Activated CD4-positive, CD25-positive, alpha-beta regulatory T cell treated with anti-CD3 and anti-CD28 coated beads, Interleukin-2, amount 50 U/mL, for 16 hours (primary cell): ENCODE measurements around the gene PRXL2B.

Experiments used
- DNase-seq: peaks from one replicate; pipeline ENCODE4 v3.0.0-alpha.2; 2020; ENCODE audit warnings: low read depth, low spot score

Gene PRXL2B

DNA sequence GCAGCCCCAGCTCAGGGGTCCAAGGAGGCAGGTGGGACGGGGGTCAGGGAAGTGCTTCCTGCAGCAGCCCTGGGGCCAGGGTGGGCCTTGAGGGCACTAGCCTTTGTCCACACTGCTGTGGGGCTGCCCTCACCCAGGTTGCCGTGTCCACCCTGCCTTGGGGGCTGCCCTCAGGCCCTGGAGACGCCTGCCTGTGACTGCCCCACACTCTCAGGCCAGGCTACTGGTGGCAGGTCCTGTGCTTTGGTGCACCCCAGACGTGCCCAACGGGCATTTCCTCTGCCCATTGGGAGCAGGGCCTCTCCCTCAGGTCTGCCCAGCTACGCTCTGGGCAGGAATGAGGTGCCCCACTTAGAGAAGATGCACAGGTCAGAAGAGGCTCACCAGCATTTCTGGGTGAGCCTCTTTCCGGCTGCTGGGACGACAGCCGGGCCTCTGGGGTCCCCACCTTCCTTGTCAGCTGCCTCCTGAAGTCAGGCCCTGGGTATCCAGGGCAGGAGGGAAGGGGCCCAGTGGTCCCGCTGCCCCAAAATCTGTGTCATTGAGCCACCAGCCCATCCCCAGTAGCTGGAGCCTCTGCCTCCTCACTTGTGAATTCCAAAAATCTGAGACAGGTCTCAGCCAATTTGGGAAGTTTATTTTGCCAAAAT is 48.9 kb downstream of the PRXL2B start:
- DNase-seq: no peak

DNA sequence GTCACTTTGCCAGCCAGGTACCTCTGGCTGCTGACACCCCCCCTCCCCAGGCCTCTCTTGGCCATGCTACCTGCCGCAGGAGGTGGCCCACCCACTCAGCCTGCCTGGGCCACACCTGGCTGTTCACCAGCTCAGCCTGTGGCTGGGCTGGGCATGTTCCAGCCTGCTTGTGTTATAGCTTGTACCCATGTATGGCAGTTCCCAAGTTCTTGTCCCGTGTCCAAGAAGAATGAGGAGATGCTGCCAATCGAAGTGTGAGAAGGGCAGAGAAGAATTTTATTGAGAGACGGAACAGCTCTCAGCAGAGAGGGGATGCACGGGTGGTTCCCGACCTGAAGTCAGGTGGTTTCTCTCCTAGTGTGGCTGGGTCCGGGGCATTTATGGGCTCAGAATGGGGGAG is 50.2 kb downstream of the PRXL2B start:
- DNase-seq: no peak

DNA sequence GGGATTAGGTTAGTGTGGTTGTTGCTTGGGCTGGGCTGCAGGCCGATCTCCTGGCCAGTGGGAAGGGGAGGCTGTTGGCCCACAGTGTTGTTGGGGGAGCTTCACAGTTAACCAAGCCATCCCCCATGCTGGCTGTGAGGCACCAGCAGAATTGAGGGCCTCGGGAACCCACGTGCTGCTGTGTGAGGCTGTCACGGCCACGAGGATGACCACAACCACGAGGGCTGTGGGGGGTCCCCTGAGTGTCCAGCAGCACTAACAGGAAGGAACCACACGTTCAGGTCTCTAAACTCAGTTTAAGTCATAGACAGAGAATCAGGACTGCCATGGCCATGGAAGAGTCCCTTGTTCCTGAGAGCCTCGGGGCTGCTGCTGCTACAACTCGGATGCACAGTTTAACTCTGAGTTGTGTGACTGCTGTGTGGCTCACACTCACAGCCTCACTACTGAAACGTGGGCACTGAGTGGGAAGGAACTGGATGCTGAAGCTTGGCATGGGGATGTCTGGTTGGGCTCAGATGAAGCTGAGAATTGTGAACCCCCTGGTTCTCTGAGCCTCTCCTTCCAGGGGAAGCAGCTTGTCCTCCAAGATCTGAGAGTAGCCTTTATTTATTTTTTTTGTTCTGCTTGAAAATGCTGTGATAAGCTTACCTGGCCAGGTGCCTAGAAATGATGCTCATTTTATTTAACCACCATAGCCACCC is 51.0 kb downstream of the PRXL2B start:
- no peak for DNase-seq

DNA sequence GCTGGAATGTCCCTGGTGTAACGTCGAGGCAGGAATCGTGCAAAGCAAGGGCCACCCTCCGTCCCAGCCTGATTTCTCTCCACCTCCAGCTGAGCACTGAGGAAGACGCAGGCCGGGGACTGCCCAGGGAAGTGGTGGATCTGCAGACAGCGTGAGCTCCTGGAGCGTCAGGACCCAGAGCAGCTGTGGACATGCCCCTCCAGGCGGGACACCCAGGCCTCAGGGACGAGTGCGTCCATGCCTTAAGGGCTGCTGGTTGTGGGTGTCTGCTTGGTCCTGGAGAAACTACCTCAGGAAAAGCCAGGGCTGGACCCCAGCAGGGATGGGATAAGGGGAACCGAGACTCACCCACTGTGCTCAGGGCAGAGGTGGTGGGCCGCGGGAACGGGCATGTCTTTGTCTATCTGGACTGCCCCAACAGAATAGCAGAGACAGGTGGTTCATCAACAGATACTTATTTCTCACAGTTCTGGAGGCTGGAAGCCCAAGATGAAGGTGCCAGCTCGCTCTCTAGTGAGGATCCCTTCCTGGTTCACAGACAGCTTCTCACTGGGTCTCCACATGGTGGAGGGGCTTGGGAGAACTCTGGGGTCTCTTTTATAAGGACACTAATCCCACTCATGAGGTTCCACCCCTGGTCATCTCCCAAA is 52.0 kb downstream of the PRXL2B start:
- no peak for DNase-seq

DNA sequence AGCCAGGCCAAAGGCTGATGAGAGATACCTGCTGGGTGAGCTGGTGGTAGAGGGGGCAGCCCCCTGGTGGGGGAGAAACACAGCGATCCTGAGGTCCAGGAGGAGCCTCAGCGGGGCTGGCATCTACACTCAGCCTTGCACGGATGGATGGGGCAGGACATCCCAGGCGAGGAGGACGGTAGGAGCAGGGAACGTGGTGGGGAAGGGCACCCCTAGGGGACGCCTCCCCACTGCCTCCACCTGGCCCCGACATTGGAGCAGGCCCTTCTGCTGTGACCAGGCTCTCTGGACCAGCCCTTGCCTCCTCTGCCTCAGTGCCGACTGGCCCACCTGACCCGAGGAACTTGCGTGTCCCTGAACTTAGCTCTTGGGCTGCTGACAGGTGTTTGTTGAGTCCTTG is 52.6 kb downstream of the PRXL2B start:
- DNase-seq: no peak

DNA sequence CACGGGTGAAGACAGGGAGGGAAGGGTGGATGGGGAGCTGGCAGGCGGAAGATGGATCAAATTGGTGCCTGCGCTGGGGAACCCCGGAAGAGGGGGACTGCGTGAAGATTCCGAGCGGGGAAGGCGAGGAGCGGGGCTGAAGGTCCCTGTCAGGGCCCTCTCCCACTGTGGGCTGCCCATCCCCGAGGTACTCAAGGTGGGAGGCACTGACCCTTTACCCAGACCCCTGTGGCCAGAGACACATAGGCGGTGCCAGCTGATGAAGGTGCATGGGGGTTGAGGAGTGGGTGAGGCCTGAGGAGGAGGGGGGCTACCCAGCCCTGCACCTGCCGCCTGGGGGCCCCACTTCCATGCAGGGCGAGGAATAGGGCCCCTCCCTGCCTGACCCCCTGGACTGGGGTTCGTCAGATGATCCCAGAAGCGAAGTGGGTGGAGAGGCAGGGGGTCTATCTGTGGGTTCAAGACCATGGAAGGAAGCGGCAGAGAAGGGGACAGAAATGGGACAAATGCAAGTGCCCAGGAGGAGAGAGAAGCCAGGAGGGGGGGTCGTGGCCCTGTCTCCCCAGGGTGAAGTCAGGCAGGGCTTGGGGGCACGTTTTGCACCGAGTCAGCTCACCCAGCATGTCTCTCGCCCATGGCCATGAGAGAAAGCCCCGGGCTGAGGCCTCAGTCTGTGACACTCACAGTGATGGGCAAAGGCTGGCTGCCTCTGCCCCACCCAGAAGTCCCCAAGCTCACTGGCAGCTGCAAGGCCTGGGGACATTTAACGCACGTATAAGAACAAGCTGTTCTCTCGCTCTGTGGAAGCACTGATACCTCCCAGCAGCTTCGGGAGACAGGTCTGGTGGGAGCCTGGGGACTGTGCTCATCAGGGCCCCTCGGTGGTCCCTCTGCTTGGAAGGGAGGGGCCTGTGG is 53.3 kb downstream of the PRXL2B start:
- no peak for DNase-seq

DNA sequence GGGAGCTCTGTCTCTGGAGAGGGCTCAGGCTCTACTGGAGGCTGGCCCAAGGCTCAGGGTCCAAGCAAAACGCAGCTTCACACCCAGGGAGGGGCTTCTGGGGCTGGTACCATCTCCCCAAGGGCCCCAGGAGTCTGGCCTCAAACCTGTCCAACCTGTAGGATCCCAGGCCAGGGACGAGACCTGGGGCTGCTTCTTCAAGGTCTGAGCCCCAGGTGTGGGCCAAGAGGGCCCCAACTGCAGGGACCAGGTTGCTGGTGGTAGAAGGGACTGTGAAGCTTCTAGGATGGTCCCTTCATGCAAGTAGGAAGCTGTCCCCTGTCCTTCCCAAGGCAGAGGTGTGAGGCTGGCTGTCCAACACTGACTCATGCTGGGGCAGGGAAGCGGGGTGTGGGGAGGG is 54.0 kb downstream of the PRXL2B start:
- DNase-seq: no peak
